GM18502 (cell line): ENCODE data around the gene LRRC47.
"Not testable (repeated sequence)": the region's sequence is repeated elsewhere in the genome, so short reads cannot be mapped to it uniquely, and the experiment has no call there.

Source experiments
- ATAC-seq: cut with Tn5 transposase; IDR thresholded peaks from one replicate; pipeline ENCODE4 v1.9.1; 2021; ENCODE audit warnings: mild to moderate bottlenecking; ENCODE audit not compliant: unreplicated experiment, poor library complexity

LRRC47 gene

DNA sequence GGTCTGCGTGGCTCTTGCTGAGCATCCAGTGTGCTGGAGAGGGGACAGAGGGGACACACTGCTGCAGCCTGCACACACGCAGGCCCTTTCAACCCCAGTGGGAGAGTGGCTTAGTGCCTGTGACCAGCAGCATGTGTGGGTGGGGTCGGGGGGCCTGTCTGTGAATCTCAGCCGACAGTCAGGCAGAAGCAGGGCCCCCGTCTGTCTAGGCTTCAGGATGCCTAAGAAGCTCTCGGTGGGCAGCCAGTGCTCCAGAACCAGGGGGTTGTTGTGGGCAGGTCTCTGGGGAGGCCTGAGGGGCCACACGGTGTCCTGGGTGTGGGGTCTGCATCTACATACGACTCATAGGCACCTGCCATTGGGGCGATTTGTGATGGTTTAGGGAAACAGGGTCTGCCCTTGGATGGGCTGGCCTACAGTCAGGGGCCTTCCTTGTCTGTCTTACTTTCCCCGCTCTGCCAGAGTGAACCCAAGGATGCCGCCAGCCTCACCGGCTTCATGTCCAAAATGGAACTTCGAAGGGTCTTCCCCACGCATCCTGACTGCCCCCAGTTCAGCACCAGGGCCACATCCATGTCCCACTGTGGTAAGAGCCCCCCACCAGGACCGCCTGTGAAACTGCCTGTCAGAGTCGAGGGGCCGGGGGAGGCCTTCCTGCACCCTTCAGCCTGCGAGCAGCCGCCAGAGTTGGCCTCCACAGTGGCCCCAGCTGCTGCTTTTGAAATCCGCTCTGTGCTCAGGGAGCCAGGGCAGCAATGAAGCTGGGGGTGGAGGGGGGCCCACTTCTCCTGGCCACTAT lies 42.4 kb downstream of the LRRC47 start:
- ATAC-seq: no peak

DNA sequence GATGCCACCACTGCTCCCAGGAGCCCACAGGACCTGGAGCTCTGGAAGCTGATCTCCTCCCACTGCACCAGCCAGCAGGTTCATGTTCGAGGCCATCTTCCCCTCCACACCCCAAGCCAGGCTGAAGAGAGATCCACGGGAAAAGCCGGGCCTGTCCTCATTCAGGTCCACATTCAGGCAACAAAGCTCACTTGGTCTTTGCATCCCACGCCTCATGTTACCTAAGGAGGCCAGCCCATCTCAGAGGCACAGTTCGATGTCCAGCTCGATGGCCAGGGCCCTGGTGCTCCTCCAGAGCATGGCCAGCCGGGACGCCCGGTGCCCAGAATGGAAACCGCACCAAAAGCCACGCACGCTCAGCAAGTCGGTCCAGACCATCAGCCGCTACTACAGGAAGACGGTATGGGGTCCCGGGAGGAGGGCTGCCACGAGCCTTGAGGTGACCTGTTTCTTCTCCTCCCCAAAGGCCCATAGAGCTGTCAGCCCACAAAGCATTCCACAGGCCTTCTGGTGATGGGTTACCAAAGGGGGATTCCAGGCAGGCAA lies 43.8 kb downstream of the LRRC47 start, which contains the start of gene CCDC27:
TSS of gene CCDC27 (plus strand) at position 51 of the 546 bp plus-strand sequence. CDS start at position 83, 32 bp downstream.
- ATAC-seq: no peak

DNA sequence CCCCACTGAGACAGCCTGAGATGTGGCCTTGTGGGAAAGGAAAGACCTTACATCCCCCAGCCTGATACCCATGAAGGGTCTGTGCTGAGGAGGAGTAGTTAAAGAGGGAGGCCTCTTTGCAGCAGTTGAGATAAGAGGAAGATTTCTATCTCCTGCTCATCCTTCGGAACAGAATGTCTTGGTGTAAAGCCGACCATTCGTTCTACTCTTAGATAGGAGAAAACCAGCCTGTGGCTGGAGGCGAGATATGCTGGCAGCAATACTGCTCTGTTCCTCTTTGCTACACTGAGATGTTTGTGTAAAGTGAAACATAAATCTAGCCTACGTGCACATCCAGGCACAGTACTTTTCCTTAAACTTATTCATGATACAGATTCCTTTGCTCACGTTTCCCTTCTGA lies 45.6 kb downstream of the LRRC47 start:
- ATAC-seq: no peak

DNA sequence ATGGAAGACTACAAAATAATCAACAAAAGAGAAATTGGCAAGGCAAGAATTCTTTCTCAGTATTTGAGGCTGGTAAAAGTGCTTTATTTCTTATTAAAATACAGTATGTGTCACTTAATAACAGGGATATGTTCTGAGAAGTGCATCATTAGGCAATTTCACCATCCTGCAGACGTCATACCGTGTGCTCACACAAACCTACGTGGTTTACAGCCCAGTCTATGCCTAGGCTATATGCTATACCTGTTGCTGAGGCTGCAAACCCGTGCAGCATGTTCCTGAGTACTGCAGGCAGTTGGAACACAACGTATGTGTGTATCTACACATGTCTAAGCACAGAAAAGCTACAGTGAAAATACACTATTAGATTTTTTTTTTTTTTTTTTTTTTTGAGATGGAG lies 46.8 kb downstream of the LRRC47 start:
- no peak for ATAC-seq

DNA sequence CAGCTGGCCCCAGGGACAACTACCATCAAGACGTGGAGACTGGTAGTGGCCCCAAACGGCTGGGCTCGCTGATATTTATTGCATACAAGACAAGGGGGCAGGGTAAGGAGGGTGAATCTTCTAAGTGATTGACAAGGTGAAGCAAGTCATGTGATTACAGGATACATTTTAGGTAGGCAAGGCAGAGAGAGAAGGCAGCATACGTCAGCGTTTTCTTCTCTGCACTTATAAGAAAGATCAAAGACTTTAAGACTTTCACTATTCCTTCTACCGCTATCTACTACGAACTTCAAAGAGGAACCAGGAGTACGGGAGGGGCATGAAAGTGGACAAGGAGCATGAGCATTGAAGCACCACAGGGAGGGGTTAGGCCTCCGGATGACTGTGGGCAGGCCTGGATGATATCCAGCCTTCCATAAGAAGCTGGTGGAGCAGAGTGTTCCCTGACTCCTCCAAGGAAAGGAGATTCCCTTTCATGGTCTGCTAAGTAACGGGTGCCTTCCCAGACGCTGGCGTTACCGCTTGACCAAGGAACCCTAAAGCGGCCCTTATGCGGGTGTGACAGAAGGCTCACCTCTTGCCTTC lies 47.9 kb downstream of the LRRC47 start:
- ATAC-seq: not testable (repeated sequence)

DNA sequence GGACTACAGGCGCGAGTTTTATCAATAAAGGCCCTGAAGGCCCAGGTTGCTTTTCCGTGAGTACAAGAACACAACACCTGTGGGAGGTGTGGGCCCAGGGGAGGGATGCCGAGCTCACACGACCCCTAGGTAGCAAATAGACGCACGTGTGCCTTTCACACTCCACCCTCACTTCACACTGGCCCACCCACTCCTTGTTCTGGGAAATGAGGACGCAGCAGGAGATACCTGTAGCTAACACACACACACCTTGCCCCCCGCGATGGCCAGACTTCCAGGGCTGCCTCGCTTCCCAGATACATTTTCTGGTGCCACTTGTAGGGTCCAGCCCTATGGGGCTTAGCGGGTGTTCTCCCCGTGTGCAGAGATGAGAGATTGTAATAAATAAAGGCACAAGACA lies 48.4 kb downstream of the LRRC47 start:
- no peak for ATAC-seq

DNA sequence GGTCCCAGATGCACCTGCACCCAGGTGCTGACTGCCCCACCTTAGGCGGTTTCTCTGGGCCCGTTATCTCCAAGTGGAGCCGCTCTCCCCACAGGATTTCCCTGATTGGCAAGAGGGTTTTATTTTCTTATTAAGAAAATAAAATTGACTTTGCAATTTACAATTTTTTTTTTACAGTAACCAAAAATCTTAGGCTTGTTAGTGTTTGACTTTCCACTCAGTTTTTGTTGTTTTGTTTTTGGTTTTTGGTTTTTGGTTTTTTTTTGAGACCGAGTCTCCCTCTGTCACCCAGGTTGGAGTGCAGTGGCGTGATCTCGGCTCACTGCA lies 48.8 kb downstream of the LRRC47 start:
- no peak for ATAC-seq

DNA sequence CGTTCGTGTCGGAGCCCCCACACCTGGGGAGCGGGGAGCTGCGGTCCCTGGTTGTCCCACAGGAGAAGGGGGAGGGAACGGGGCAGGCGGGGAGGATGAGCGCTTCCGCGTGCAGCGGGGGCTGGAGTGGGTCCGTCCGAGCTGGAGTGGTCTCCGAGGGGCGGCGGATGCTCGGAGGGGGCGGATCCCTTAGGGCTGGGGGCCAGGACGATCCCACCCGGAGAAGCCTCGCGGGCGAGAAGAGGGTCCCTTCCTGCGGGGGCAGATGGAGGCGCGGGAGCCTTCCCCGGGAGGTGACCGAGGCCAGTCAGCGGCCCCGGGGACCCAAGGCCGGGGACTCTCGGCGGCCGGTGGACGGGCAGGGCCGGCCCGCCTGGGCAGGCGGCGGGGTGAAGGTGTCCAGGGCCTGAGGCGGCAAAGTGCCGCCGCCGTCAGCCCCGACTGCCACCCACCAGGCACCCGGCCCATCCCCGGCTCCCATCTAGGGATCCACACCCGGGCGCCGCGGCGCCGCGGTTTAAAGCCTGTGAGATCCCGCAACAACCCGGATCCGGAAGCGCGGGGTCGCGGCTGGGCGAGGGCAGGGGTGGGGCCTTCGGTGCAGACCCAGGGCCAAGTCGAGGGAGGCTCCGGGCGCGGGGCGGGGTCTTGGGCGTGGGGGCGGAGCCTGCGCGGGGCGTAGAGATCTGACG lies 49.3 kb downstream of the LRRC47 start:
- peak; percentile 87 for ATAC-seq

DNA sequence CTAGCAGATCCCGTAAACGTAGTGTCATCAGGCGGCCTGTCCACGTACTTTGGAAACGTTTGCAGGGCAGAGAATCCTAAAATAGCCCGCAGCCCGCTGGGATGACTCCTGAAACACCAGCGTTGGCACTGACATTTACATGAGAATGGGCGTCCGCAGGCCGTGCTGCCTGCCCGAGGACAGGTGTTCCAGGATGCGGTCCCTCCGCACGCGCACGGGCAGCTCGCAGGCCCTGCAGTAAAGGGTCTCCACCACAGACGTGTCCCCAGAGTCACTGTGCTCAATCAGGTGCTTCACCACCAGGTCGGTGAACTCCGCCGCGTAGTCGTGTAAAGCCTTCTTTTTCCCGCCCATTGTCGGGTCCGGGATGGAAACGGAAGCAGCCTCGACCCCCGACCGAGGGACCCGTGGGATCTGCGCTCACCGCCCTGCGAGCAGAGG lies 49.9 kb downstream of the LRRC47 start:
- peak; percentile 8 for ATAC-seq

DNA sequence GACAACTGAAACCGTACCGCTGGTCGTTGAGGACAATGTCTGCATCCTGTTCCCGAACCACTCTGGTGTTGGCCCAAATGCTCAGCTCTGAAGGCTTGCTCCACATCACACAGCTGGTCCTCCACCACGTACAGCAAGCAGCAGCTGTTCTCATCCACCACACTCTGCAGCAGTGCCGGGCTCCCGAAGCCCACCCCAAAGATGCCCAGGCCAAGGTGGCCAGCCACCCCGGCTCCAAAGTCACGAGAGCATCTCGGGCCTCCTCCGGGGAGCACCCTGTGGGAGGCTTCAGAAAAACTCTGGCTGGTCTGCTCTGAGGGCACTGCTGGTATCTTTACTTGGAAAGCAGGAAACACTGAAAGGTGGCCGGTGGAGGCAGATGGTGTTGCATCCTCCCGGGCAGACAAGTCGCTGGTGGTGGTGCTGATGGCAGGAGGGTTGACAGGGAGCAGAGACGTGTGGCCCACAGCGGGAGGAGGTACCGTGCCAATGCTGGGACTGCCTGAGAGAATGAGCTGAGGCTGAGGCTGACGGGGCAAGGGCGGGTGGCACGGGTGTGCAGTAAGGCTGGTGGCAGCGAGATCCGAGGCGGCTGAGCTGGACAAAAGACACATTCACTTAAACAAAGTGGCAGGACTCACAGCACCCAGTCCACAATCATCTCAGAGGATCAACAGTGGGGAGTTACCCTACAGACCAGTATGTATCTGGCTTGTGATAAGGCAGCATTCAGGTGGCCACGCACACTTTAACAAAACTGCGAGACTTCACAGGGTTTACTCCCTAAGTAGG lies 50.5 kb downstream of the LRRC47 start:
- no peak for ATAC-seq

DNA sequence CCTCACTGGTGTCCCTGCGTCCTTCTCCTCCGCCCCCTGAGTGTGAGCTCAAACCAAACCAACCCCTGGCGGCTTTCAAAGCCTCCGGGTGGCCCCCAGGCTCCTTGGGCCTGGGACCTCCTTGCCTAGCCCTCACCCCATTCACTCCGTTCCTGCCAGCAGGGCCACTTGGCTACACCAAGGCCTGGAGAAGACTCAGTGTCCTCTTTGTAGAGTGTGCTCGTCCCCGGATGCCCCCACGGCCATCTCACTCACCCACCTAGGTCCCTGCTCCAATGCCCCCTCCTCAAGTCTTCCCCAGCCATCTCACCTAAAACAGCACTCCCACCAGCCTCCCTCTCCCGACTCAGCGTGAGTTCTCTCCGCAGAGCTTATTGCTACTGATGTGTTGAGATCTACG lies 51.2 kb downstream of the LRRC47 start:
- ATAC-seq: no peak

DNA sequence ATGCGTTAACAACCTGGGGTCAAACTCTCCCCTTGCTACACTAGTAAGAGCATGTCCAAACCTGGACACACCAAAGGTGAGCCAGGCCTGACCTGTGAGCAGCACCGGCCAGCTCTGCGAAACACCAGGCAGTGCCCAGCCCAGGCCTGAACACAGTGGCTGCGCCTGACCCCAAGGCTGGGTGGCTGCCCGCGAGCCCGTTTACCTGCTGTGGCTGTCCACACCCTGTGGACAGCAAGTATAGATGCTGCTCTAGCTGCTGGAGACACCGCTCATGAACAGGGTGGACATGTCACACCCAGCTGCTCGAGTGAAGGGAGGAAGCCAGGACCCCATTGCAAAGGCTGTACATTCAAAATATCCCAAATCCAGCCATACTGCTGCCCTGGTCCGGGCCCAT lies 51.7 kb downstream of the LRRC47 start:
- ATAC-seq: no peak

DNA sequence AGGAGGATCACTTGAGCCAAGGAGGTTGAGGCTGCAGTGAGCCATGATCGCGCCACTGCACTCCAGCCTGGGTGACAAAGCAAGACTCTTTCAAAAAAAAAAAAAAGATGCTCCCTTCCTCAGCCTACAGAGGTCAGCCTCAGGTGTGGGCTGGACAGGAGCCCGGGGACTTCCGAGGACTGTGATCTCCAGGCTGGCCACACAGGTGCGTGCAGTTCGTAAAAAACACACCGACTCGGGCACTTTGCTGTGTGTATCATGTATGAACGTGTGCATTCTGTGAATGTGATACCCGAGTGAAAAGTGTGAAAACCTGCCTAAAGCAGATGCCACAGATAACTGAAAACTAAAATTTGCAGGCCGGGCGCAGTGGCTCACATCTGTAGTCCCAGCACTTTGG lies 52.5 kb downstream of the LRRC47 start:
- no peak for ATAC-seq

DNA sequence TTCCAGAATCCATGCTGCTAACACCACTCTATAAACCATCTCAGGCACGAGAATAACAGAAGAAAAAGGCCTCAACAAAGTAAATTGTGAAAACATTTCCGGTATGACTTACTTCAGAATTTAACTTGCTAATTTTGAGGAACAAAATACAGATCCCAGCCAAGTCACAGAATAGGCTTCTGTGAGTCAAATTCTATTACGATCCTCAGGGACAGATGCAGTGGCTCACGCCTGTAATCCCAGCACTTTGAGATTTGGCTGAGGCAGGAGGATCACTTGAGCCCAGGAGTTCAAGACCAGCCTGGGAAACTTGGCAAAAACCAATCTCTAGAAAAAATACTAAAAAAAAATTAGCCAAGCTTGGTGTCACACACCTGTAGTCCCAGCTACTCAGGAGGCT lies 52.9 kb downstream of the LRRC47 start:
- ATAC-seq: no peak

DNA sequence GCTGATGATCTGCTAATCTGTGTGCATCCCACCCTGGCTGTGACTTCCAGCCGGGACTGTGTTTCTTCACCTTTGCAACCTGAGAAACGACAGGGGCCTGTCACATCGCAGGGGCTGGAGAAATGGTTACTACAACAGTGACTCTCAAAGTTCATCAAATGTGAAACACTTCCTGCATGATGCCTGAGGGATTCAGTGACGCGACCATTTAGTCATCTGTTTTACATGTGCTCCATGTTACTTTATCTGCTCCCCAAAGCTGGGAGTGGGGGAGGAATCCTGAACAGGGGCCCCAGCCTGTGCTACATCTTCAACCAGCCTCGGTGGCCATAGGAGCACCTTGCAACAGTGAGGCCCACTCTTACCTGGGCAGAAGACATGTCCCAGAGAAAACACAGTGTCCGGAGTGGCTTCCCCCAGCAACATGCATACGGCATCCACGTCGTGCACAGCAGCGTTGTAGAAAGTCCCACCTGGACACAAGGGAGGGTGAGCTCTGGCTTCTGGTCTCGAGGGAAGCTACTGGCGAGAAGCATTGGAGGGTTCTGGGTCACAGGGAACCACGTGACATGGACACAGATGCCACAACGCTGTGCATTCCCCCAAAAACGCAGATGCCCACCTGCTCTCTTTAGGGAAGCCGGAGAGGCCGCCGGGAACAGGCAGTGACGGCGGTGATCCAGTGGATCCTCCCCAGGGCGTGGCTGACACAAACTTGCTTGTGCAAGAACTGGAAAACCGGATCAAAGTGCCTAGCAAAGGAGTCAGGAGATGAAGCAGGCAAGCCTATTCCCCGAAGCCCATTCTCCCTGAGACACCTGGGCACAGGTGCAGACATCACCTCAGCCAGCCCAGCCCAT lies 53.6 kb downstream of the LRRC47 start:
- ATAC-seq: no peak

DNA sequence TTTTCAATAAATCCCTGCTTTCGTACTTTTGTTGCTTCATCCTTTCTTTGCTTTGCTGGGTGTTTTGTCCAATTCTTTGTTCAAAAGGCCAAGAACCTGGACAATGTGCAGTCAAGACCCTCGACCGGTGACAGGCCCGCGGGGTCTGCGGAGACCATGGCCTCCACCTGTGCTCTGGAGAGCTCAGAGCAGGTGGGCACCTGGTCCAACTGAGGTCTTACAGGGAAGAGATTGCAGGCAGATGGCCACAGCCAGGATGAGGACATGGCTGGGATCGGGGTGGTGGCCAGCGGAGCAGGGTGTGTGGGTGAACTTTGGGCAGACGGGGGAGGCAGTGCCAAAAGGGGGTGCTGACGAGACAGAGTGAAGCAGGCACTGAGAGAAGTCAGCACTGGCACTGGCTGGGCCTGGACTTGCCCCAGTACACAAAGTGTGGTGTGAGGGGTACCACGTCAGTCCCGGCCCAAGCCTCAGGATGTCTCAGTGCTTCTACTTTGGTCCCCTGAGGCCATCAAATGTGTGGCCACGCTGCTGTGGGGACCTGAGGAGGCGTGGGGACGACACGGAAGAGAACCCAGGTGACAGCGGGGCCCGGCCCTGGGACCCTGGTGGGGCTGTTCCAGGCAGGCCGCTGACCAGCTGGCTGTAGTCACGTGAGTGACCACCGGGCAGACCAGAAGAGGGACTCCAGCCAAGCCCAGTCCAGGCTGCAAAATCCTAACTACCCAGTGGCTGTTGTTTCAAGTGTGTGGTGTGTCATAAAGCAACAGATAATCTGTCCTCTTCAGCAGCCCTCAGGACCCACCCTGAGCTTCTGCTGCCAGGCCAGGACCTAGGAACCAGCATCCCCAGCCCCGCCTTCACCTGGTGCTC lies 54.5 kb downstream of the LRRC47 start:
- ATAC-seq: no peak

DNA sequence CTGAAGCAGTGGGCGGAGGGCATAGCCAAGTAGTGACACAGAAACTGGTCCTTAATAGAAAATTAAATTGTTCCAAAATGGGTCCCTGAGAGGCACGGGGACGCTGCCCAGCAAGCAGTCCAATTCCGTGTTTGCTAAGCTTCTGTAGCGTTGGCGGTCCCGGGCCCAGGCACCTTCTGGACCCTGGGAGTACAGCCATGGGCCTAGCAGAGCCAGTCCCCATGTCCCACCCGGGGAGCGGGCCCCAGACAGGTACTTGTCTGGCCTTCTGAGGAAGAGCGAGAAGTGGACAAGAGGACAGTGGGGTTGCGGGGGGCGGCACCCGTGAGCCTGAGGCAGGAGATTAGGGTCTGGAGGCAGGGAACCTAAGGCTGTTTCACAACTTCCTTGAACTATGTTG lies 55.5 kb downstream of the LRRC47 start:
- ATAC-seq: no peak

DNA sequence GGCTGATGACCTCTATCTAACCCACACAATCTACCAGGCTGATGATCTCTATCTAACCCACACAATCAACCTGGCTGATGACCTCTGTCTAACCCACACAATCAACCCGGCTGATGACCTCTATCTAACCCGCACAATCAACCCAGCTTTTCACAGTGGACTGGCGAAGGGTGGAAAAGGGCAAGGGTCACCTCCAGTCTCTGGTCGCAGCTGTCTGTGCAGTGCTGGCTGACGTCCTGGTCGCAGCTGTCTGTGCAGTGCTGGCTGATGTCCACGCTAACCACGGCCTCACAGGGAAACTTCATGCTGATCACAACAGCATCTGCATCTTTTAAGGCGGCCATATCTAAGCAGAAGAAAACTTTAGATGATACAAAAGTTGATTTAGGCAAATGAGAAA lies 56.3 kb downstream of the LRRC47 start:
- ATAC-seq: no peak

DNA sequence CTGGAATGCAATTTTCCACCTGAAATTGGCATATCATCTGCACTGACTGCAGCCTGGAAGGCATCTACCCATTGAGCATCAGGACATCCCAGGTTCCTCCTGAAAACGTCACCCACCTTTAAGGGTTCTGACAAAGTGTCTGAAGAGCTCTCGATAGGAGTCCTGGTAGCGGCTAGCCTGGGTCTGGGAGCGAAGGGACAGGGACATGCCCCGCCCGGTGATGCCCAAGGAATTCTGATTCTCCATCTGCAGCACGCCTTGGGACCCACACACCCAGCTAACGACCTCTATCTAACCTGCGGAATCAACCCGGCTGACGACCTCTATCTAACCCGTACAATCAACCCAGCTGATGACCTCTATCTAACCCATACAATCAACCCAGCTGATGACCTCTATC lies 57.4 kb downstream of the LRRC47 start:
- ATAC-seq: no peak
